Psoas muscle (tissue), 8 donors: ENCODE results near the gene UMPS. TPM values are rescaled to one million over a fixed set of nuclear protein-coding genes. Genes with fewer than 3 reads are reported as not detected.

Source experiments
- ATAC-seq, 4 donors: fragments of 200-7000 bp; cut with Tn5 transposase; one replicate each; pipeline ENCODE4 v1.9.1; 2020; ENCODE audit warnings: moderate library complexity in 3 of 4, mild to moderate bottlenecking in 2 of 4
- DNase-seq, 2 donors: peaks; one replicate each; pipeline ENCODE4 v3.0.0-alpha.2; 2020
- H3K27ac ChIP-seq: fragments of 200-600 bp; one replicate; pipeline ENCODE4 v1.8.0; 2022
- H3K27me3 ChIP-seq, 3 donors: fragments of 200-600 bp in 1 of 3; one replicate each; pipeline versions ENCODE4 v1.6.1 to v1.8.0; 2013 to 2022; ENCODE audit warnings: low read length in 2 of 3, mild to moderate bottlenecking in 2 of 3, moderate library complexity in 1 of 3; ENCODE audit not compliant: insufficient read depth in 3 of 3
- H3K36me3 ChIP-seq, 2 donors: fragments of 200-600 bp in 1 of 2; one replicate each; pipeline versions ENCODE4 v1.6.1 to v1.8.0; 2013 to 2022; ENCODE audit warnings: low read depth in 1 of 2, mild to moderate bottlenecking in 1 of 2, moderate library complexity in 1 of 2; ENCODE audit not compliant: insufficient read depth in 1 of 2
- H3K4me1 ChIP-seq: fragments of 200-600 bp; one replicate; pipeline ENCODE4 v1.8.0; 2022
- H3K4me3 ChIP-seq: fragments of 200-600 bp; one replicate; pipeline ENCODE4 v1.8.0; 2022; ENCODE audit warnings: mild to moderate bottlenecking
- H3K9me3 ChIP-seq: fragments of 200-600 bp; one replicate; pipeline ENCODE4 v1.8.0; 2022
- CTCF ChIP-seq: fragments of 200-600 bp; IDR thresholded peaks from one replicate; pipeline ENCODE4 v1.8.0; 2022; ENCODE audit warnings: antibody characterized with exemption
- WGBS, 3 donors: extraction: QIAGEN DNeasy Blood & Tissue Kit; methylation state at CpG; one replicate each; pipeline versions ENCODE4 v1.1.6 to v1.1.7; 2013; 5-methylcytosine and 5-hydroxymethylcytosine counted together
- intact Hi-C, 2 donors: fragments of 100-400 bp; cut with DNase I; formaldehyde crosslinking; loops; one replicate each; pipeline versions ENCODE4 v1.11.0 to v1.14.2; 2022
- polyA plus RNA-seq, 3 donors: library from polyadenylated mRNA; stranded (reverse); fragments of 200-250 nt; gene quantifications; one replicate each; pipeline ENCODE4 v1.2.3, GENCODE V29; 2013
- total RNA-seq, 4 donors: library from RNA; stranded (reverse); fragmentation: NEBNext Ultra II Directional in 2 of 4; extraction: Animal tissue kit (Norgen Biotek cat#: 25700) in 2 of 4; gene quantifications; one replicate each; pipeline versions ENCODE4 v1.2.1 to v1.2.4, GENCODE V29; 2021 to 2023
- donor health status: healthy with polysubstance abuse.
- donor health status: DM: no; HTN: no; CAD: no; lungs with moderate emphysema.
- donor health status: Bipolar disorder and iron deficiency.
- donor health status: healthy.
- donor health status: DM: yes; HTN: yes; CAD: no.
- donor health status: DM: no; HTN: no; CAD: no.
- donor health status: DM: no; HTN: no; CAD: no.
- donor health status: DM: yes; HTN: yes; CAD: no.

UMPS gene
- total and polyA plus RNA-seq, 7 donors: 3.6 to 9.2 (median 6.5) TPM

- Histone ChIP-seq H3K9me3 (no peaks in the 10 kb centered on the region), H3K4me1 (peaks cover 19% of the 10 kb centered on the region), H3K36me3 (peaks cover 0 to 68% of the 10 kb centered on the region in 2 donors), H3K27me3 (no peaks in the 10 kb centered on the region), H3K27ac (no peak overlapping the region), H3K4me3 (no peak overlapping the region)
- intact Hi-C loops: no loop called here
- DNase-seq (peak in 1 of 2 donors; percentile 15), ATAC-seq (no peak)
- 70 to 87% (median 72%) methylated on average over 5 of the region's 5 CpGs for WGBS, 3 donors
- TF ChIP-seq CTCF: no peak
Measured at GRCh38 chr3:124767264-124767663, 37.0 kb downstream of the UMPS start.

- Histone ChIP-seq H3K4me3 (no peak overlapping the region), H3K36me3 (peaks cover 0 to 67% of the 10 kb centered on the region in 2 donors), H3K27ac (no peak overlapping the region), H3K9me3 (no peaks in the 10 kb centered on the region), H3K4me1 (peaks cover 23% of the 10 kb centered on the region), H3K27me3 (no peaks in the 10 kb centered on the region)
- intact Hi-C loops: no loop called here
- 92 to 98% (median 96%) methylated on average over 6 of the region's 6 CpGs for WGBS, 3 donors
- TF ChIP-seq CTCF: no peak
- no peak for ATAC-seq
- DNase-seq: peak in 1 of 2 donors; percentile 18
Measured at GRCh38 chr3:124767691-124768090, 37.4 kb downstream of the UMPS start.

- H3K27ac ChIP-seq: no peak overlapping the region
- peak; percentile 32 for TF ChIP-seq CTCF
- H3K9me3 ChIP-seq: no peaks in the 10 kb centered on the region
- WGBS, 3 donors: 78 to 88% (median 87%) methylated on average over 7 of the region's 7 CpGs
- H3K36me3 ChIP-seq: peaks cover 0 to 56% of the 10 kb centered on the region in 2 donors
- peaks cover 30% of the 10 kb centered on the region for H3K4me1 ChIP-seq
- H3K27me3 ChIP-seq: no peaks in the 10 kb centered on the region
- peak in 1 of 2 donors; percentile 55 for DNase-seq
- peak; percentile 28 to 57 (median 40) for ATAC-seq
- intact Hi-C loops: no loop called here
- H3K4me3 ChIP-seq: no peak overlapping the region
Measured at GRCh38 chr3:124768812-124769211, 38.6 kb downstream of the UMPS start.

- Histone ChIP-seq H3K4me1 (peaks cover 36% of the 10 kb centered on the region), H3K27me3 (no peaks in the 10 kb centered on the region), H3K4me3 (no peak overlapping the region), H3K36me3 (peaks cover 0 to 50% of the 10 kb centered on the region in 2 donors), H3K9me3 (no peaks in the 10 kb centered on the region), H3K27ac (no peak overlapping the region)
- WGBS, 3 donors: 92 to 94% (median 94%) methylated on average over 9 of the region's 9 CpGs
- intact Hi-C loops: no loop called here
- no peak for TF ChIP-seq CTCF
- no peak for ATAC-seq
- DNase-seq: peak in 1 of 2 donors; percentile 31
Measured at GRCh38 chr3:124769462-124769861, 39.2 kb downstream of the UMPS start.
